ENCODE data around the gene KLRC4. TPM values are rescaled to one million over a fixed set of nuclear protein-coding genes. Genes with fewer than 3 reads are reported as not detected.
A peak's percentile ranks its signal among the peaks of the same experiment; 100 is the strongest.

KLRC4 gene
- total and polyA plus RNA-seq, 10 of the 15 experiments (the other 5 are each of a cell fraction or from before 2014, with no cell fraction given) = 0.07 to 0.34 TPM; not detected in 8

DNA sequence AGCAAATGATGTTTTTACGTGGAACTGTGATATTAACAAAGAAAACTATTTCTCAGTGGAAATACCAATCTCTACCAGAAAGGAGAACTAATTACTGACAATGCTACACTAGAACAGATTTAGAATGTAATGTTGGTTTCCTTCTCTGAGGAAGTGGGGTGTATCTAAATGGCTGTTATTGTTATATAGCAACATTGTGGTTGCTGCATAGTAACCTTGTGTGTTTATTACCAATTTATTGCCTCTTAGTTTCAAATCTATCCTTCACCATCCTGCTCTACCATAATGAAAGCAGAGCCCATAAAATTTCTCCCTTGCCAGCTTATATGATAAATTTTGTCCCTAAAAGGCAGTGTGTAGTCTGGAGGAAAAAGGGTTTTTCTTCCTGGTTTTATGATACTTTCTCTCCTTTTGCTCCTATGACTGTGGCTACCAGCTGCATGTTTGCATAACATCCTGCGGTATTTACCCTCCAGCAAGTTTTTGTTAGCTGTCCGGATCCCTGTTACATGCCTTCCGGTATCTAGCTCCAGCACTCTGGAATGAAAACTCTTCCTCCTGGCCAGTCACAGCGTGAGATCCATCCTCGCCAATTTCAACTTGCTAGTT is 14.1 kb downstream of the KLRC4 start (continued):
- TF ChIP-seq NBN (IDR thresholded peaks at IDR 0.05) (peak; percentile 62), BACH1 (IDR thresholded peaks at IDR 0.05; ENCODE audit: borderline replicate concordance) (peak; percentile 19; the same call in 1 of the 2 replicates), BCL11A (IDR thresholded peaks at IDR 0.05; ENCODE audit: low read depth, low read length) (peak; percentile 89), ZNF592 (IDR thresholded peaks at IDR 0.05) (no peak), SPI1 (IDR thresholded peaks at IDR 0.05; ENCODE audit: borderline replicate concordance, insufficient read depth, low read depth, low read length) (peak; percentile 88), CREB1 (IDR thresholded peaks at IDR 0.05; ENCODE audit: low read depth) (no peak), WRNIP1 (IDR thresholded peaks at IDR 0.05; ENCODE audit: borderline replicate concordance, low read depth, low read length) (no peak), GABPA (IDR thresholded peaks at IDR 0.05; ENCODE audit: low read depth) (0 out of 2 replicates have a peak, but pooled peaks have one; percentile 31), ZNF217 (IDR thresholded peaks at IDR 0.05) (peak; percentile 38; the same call in 1 of the 2 replicates), EED (IDR thresholded peaks at IDR 0.05; ENCODE audit: low read depth) (peak; percentile 71), IKZF2 (IDR thresholded peaks at IDR 0.05) (peak; percentile 80 to 84), JUNB (IDR thresholded peaks at IDR 0.05) (peak; percentile 25; the same call in 1 of the 2 replicates), ZNF24 (IDR thresholded peaks at IDR 0.05) (peak; percentile 70), MTA2 (IDR thresholded peaks at IDR 0.05; ENCODE audit: low read depth) (peak; percentile 99), IKZF1 (conservative IDR thresholded peaks at IDR 0.05) (peak; percentile 71), CBFB (IDR thresholded peaks at IDR 0.05; ENCODE audit: low read depth) (peak; percentile 66; the same call in 1 of the 2 replicates), STAT1 (conservative IDR thresholded peaks at IDR 0.05) (no peak), HDGF (IDR thresholded peaks at IDR 0.05) (no peak), ZZZ3 (IDR thresholded peaks at IDR 0.05; ENCODE audit: control insufficient read depth, insufficient read length, low read depth) (no peak), IRF4 (IDR thresholded peaks at IDR 0.05; ENCODE audit: low read depth, low read length) (0 out of 2 replicates have a peak, but pooled peaks have one; percentile 22), MEF2A (IDR thresholded peaks at IDR 0.05; ENCODE audit: insufficient read depth, low read depth, low read length) (0 out of 2 replicates have a peak, but pooled peaks have one; percentile 5)
- TF ChIP-seq, protein P1, sequence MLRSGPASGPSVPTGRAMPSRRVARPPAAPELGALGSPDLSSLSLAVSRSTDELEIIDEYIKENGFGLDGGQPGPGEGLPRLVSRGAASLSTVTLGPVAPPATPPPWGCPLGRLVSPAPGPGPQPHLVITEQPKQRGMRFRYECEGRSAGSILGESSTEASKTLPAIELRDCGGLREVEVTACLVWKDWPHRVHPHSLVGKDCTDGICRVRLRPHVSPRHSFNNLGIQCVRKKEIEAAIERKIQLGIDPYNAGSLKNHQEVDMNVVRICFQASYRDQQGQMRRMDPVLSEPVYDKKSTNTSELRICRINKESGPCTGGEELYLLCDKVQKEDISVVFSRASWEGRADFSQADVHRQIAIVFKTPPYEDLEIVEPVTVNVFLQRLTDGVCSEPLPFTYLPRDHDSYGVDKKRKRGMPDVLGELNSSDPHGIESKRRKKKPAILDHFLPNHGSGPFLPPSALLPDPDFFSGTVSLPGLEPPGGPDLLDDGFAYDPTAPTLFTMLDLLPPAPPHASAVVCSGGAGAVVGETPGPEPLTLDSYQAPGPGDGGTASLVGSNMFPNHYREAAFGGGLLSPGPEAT (IDR thresholded peaks at IDR 0.05; ENCODE audit: low read depth) = peak; percentile 76
